Left hindlimb (tissue), 1 donor: ENCODE data around the gene YAF2.
"Not testable (repeated sequence)": the region's sequence is repeated elsewhere in the genome, so short reads cannot be mapped to it uniquely, and the experiment has no call there.

Source experiments
- DNase-seq: peaks from one replicate; pipeline ENCODE4 v3.0.0-alpha.2; 2018

Gene YAF2

GRCh38 chr12:42192258-42192657 lies 45.8 kb downstream of the YAF2 start:
- DNase-seq, result no peak

- no peak for DNase-seq
Measured at GRCh38 chr12:42190376-42190775, 47.7 kb downstream of the YAF2 start.

GRCh38 chr12:42188275-42188674 lies 49.8 kb downstream of the YAF2 start:
- not testable (repeated sequence) for DNase-seq

GRCh38 chr12:42187799-42188198 lies 50.2 kb downstream of the YAF2 start:
- DNase-seq, result no peak

GRCh38 chr12:42186793-42187192 lies 51.3 kb downstream of the YAF2 start:
- DNase-seq, result no peak

- no peak for DNase-seq
Measured at GRCh38 chr12:42182394-42182793, 55.7 kb downstream of the YAF2 start.

- DNase-seq, result no peak
Measured at GRCh38 chr12:42180990-42181596, 57.0 kb downstream of the YAF2 start.

- no peak for DNase-seq
Measured at GRCh38 chr12:42178101-42178500, 59.9 kb downstream of the YAF2 start.

- DNase-seq, result no peak
Measured at GRCh38 chr12:42174978-42175377, 63.1 kb downstream of the YAF2 start.

GRCh38 chr12:42173961-42174521 lies 64.0 kb downstream of the YAF2 start:
- no peak for DNase-seq

- no peak for DNase-seq
Measured at GRCh38 chr12:42172441-42173210, 65.4 kb downstream of the YAF2 start.

GRCh38 chr12:42167711-42168110 lies 70.3 kb downstream of the YAF2 start:
- DNase-seq, result no peak

- no peak for DNase-seq
Measured at GRCh38 chr12:42166501-42166900, 71.5 kb downstream of the YAF2 start.

GRCh38 chr12:42163913-42164312 lies 74.1 kb downstream of the YAF2 start:
- DNase-seq, result no peak

- DNase-seq, result no peak
Measured at GRCh38 chr12:42162965-42163364, 75.1 kb downstream of the YAF2 start.

- no peak for DNase-seq
Measured at GRCh38 chr12:42162193-42162592, 75.9 kb downstream of the YAF2 start.

GRCh38 chr12:42161529-42161928 lies 76.5 kb downstream of the YAF2 start:
- no peak for DNase-seq

GRCh38 chr12:42156232-42156631 lies 81.8 kb downstream of the YAF2 start:
- DNase-seq, result no peak

GRCh38 chr12:42145552-42146215 lies 92.4 kb downstream of the YAF2 start:
- DNase-seq, result no peak

- DNase-seq, result no peak
Measured at GRCh38 chr12:42145197-42145549, 92.9 kb downstream of the YAF2 start.

GRCh38 chr12:42144408-42145196 lies 93.4 kb downstream of the YAF2 start, which contains the start of gene GXYLT1:
TSS of gene GXYLT1 (minus strand) at chr12:42144874. CDS start at chr12:42144646, 228 bp downstream.
- DNase-seq, result peak; percentile 93

GRCh38 chr12:42144158-42144407 lies 94.0 kb downstream of the YAF2 start:
- DNase-seq, result no peak

GRCh38 chr12:42143452-42144157 lies 94.4 kb downstream of the YAF2 start:
- DNase-seq, result no peak
